Heart left ventricle (tissue), 16 donors: Measurements from ENCODE around the gene CHIC1. TPM values are rescaled to one million over a fixed set of nuclear protein-coding genes. Genes with fewer than 3 reads are reported as not detected.

Experiments used
- ATAC-seq, 4 donors: fragments of 200-7000 bp; cut with Tn5 transposase; one replicate each; pipeline ENCODE4 v1.9.1; 2020 to 2022; ENCODE audit warnings: moderate library complexity in 4 of 4, mild to moderate bottlenecking in 3 of 4, moderate number of reproducible peaks in 1 of 4
- DNase-seq, 5 donors: peaks; one replicate each; pipeline ENCODE4 v3.0.0-alpha.2; 2020
- H3K27ac ChIP-seq, 12 donors: fragments of 200-600 bp; sonication (generic) in 4 of 12; one replicate each; pipeline versions ENCODE4 v1.5.0 to v1.8.0; 2016 to 2022; ENCODE audit warnings: mild to moderate bottlenecking in 2 of 12
- H3K27me3 ChIP-seq, 9 donors: fragments of 200-600 bp; sonication (generic) in 2 of 9; one replicate each; pipeline versions ENCODE4 v1.5.1 to v1.8.0; 2016 to 2022; ENCODE audit warnings: mild to moderate bottlenecking in 3 of 9
- H3K36me3 ChIP-seq, 9 donors: fragments of 200-600 bp; sonication (generic) in 2 of 9; one replicate each; pipeline versions ENCODE4 v1.5.0 to v1.8.0; 2018 to 2022; ENCODE audit warnings: mild to moderate bottlenecking in 2 of 9
- H3K4me1 ChIP-seq, 12 donors: fragments of 200-600 bp; sonication (generic) in 4 of 12; one replicate each; pipeline versions ENCODE4 v1.5.0 to v1.8.0; 2016 to 2022; ENCODE audit warnings: mild to moderate bottlenecking in 3 of 12
- H3K4me3 ChIP-seq, 12 donors: fragments of 200-600 bp; sonication (generic) in 4 of 12; one replicate each; pipeline versions ENCODE4 v1.5.0 to v1.8.0; 2017 to 2022; ENCODE audit warnings: mild to moderate bottlenecking in 9 of 12, moderate library complexity in 4 of 12
- H3K9me3 ChIP-seq, 12 donors: fragments of 200-600 bp; sonication (generic) in 4 of 12; one replicate each; pipeline versions ENCODE4 v1.5.0 to v1.8.0; 2016 to 2022; ENCODE audit warnings: mild to moderate bottlenecking in 1 of 12
- POLR2A ChIP-seq, 2 donors: fragments of 450-650 bp; IDR thresholded peaks; one replicate each; pipeline ENCODE4 v1.6.1; 2017; ENCODE audit warnings: antibody characterized with exemption in 2 of 2, mild to moderate bottlenecking in 2 of 2, moderate library complexity in 2 of 2
- WGBS, 4 donors: extraction: QIAGEN DNeasy Blood & Tissue Kit in 2 of 4; methylation state at CpG; one replicate each; pipeline versions ENCODE4 v1.1.5 to v1.1.7; 2013 to 2018; 5-methylcytosine and 5-hydroxymethylcytosine counted together
- intact Hi-C, 10 donors: fragments of 100-400 bp; cut with DNase I; formaldehyde crosslinking; loops; one replicate each; pipeline versions ENCODE4 v1.11.1 to v1.14.2; 2022
- polyA plus RNA-seq, 2 donors: library from polyadenylated mRNA; stranded (reverse); fragments of 200-250 nt; gene quantifications; one replicate each; pipeline ENCODE4 v1.2.3, GENCODE V29; 2013
- total RNA-seq, 9 donors: library from RNA; depleted of rRNA in 2 of 9; stranded (reverse); fragments of >200 nt in 2 of 9; fragmentation: NEBNext Ultra II Directional in 3 of 9; extraction: Animal tissue kit (Norgen Biotek cat#: 25700) in 3 of 9; gene quantifications; one replicate each; pipeline versions ENCODE4 v1.1.0 to v1.2.4, GENCODE V29; 2016 to 2023
- TF ChIP-seq, protein P1 (sequence below), 12 donors: fragments of 200-600 bp; sonication (generic) in 4 of 12; IDR thresholded peaks; one replicate each; pipeline versions ENCODE4 v1.5.0 to v1.8.0; 2018 to 2022; ENCODE audit warnings: antibody characterized with exemption in 12 of 12, mild to moderate bottlenecking in 5 of 12
- donor health status: ischemic (EF 13 %, LVEDD 7.1; RV severe dilation, severe dysfunction).
- donor health status: healthy with polysubstance abuse.
- donor health status: DM: no; HTN: yes; CAD: no.
- donor health status: DM: no; HTN: no; CAD: no.
- donor health status: ischemic (EF 25% LVEDD 6.9; RV normal size, moderate dysfunction).
- donor health status: ischemic (EF 25% LVEDD 5.7; RV mildly dilated, moderate dysfunction).
- donor health status: healthy.
- donor health status: DM: yes; HTN: yes; CAD: no.
- donor health status: ischemic (EF 35%, LVEDD 5.7; RV mildly dilated, moderate dysfunction).
- donor health status: nonischemic (EF 11% LVEDD 7.7; RV severe dilation, severe dysfunction).
- donor health status: DM: yes; HTN: yes; CAD: no.
- donor health status: PGD.
- donor health status: ischemic (EF 29% LVEDD 5.4; RV normal size, mild dysfunction).
- donor health status: nonischemic (EF 23%, LVEDD 6.1; RV moderate dilation, normal function).

The CHIC1 gene
- total and polyA plus RNA-seq, 11 donors: 2.8 to 16.9 (median 11.6) TPM

DNA sequence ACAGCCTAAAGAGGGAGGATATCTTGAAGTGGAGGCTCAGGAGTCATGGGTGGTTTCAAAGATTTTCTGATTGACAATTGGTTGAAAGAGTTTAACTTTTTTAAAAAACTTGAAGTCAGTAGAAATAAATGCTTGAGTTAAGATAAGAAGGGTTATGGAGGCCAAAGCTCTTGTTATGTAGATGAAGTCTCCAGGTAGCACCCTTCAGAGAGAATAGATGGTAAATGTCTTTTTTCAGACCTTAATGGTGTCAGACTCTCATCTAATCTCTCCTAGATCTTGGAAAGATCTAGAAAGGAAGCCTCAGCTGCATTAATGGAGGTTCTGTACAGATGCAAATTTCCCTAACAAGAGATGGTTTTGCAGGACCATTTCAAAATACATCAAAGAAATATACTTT is 6.8 kb upstream of the CHIC1 start:
- no peak for DNase-seq
- no peaks in the 10 kb centered on the region for H3K36me3 ChIP-seq
- no peak overlapping the region for H3K4me3 ChIP-seq
- no peaks in the 10 kb centered on the region for H3K9me3 ChIP-seq
- no peak for TF ChIP-seq POLR2A (IDR thresholded peaks at IDR 0.05)
- no peak for ATAC-seq
- intact Hi-C loops: no loop called here
- H3K27ac ChIP-seq: no peak overlapping the region
- no peaks in the 10 kb centered on the region for H3K27me3 ChIP-seq
- H3K4me1 ChIP-seq: no peaks in the 10 kb centered on the region

GRCh38 chrX:73561801-73562200 is 1.2 kb upstream of the CHIC1 start:
- ATAC-seq: peak in 1 of 4 donors; percentile 39
- Histone ChIP-seq H3K4me1 (peaks cover 0 to 15% (median 0%) of the 10 kb centered on the region in 12 donors), H3K9me3 (no peaks in the 10 kb centered on the region), H3K4me3 (peak overlapping the region in 3 of 12 donors; percentile 62 to 91 (median 70)), H3K27me3 (no peaks in the 10 kb centered on the region), H3K36me3 (no peaks in the 10 kb centered on the region), H3K27ac (no peak overlapping the region)
- 27 to 47% (median 44%) methylated on average over 3 of the region's 3 CpGs for whole genome bisulfite sequencing, 4 donors
- DNase-seq: no peak
- intact Hi-C loops: no loop called here
- no peak for TF ChIP-seq POLR2A (IDR thresholded peaks at IDR 0.05)
- TF ChIP-seq, protein P1, sequence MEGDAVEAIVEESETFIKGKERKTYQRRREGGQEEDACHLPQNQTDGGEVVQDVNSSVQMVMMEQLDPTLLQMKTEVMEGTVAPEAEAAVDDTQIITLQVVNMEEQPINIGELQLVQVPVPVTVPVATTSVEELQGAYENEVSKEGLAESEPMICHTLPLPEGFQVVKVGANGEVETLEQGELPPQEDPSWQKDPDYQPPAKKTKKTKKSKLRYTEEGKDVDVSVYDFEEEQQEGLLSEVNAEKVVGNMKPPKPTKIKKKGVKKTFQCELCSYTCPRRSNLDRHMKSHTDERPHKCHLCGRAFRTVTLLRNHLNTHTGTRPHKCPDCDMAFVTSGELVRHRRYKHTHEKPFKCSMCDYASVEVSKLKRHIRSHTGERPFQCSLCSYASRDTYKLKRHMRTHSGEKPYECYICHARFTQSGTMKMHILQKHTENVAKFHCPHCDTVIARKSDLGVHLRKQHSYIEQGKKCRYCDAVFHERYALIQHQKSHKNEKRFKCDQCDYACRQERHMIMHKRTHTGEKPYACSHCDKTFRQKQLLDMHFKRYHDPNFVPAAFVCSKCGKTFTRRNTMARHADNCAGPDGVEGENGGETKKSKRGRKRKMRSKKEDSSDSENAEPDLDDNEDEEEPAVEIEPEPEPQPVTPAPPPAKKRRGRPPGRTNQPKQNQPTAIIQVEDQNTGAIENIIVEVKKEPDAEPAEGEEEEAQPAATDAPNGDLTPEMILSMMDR (IDR thresholded peaks at IDR 0.05): no peak

DNA sequence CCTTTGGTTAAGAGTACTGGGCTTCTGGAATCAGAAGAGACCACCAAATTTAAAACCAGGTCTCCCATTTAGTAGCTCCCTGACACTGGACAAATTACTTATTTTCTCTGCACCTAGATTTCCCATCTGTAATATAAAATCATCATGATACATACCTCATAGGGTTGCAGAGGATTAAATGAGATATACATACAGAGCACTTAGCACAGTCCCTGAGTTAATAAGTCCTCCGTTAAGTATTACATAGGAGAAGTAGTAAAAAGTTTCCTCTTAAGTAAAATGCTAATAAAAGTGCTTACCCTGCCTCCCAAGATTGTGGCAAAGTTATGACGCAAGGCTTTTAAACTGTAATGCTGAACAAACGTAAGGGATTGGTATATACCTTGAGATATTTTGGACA is 539 bp upstream of the CHIC1 start:
- whole genome bisulfite sequencing, 4 donors: 0 to 37% (median 16%) methylated on average over 3 of the region's 3 CpGs

GRCh38 chrX:73563738-73564068 is 706 bp downstream of the CHIC1 start:
- intact Hi-C loops: no loop called here
- peak overlapping the region; percentile 37 to 91 (median 64) for H3K4me3 ChIP-seq
- DNase-seq: no peak
- WGBS, 4 donors: 0 to 26% (median 11%) methylated on average over 3 of the region's 3 CpGs
- no peaks in the 10 kb centered on the region for H3K9me3 ChIP-seq
- no peaks in the 10 kb centered on the region for H3K27me3 ChIP-seq
- no peaks in the 10 kb centered on the region for H3K36me3 ChIP-seq
- H3K4me1 ChIP-seq: peaks cover 0 to 15% (median 0%) of the 10 kb centered on the region in 12 donors
- peak overlapping the region; percentile 53 to 86 (median 78) for H3K27ac ChIP-seq
- no peak for TF ChIP-seq POLR2A (IDR thresholded peaks at IDR 0.05)
- TF ChIP-seq, protein P1 (IDR thresholded peaks at IDR 0.05): no peak
- ATAC-seq: peak in 2 of 4 donors; percentile 27 to 35

More for the DNA sequence above, 539 bp upstream of the CHIC1 start:
- Histone ChIP-seq H3K4me3 (peak overlapping the region; percentile 37 to 91 (median 64)), H3K9me3 (no peaks in the 10 kb centered on the region), H3K27ac (peak overlapping the region in 11 of 12 donors; percentile 62 to 86 (median 78)), H3K4me1 (peaks cover 0 to 15% (median 0%) of the 10 kb centered on the region in 12 donors), H3K36me3 (no peaks in the 10 kb centered on the region), H3K27me3 (no peaks in the 10 kb centered on the region)
- ATAC-seq (peak in 1 of 4 donors; percentile 42), DNase-seq (no peak)
- intact Hi-C loops: no loop called here
- no peak for TF ChIP-seq POLR2A (IDR thresholded peaks at IDR 0.05)
- TF ChIP-seq, protein P1 (IDR thresholded peaks at IDR 0.05): no peak

DNA sequence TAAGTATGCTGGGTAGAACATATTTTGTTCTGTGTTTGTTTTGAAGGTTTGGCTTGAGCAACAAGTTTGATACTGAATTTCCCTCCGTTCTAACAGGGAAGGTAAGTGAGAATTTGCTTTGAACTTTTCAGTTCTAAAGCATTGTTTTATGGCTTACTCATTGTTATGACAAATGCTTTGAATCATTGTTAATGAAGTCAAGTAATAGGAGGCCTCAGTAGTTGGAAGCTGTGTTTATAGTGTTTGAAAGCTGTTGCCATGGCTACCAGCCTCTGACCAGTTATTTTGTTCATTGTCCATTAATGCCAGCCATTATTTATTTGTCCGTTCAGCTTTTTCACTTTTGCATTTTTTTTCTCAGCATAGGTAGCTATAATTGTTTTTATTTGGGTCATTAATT is 14.4 kb downstream of the CHIC1 start:
- H3K27ac ChIP-seq: no peak overlapping the region
- peaks cover 0 to 15% (median 0%) of the 10 kb centered on the region in 12 donors for H3K9me3 ChIP-seq
- no peaks in the 10 kb centered on the region for H3K4me1 ChIP-seq
- DNase-seq (peak in 1 of 5 donors; percentile 24), ATAC-seq (no peak)
- H3K27me3 ChIP-seq: peaks cover 0 to 5% (median 0%) of the 10 kb centered on the region in 9 donors
- intact Hi-C loops: no loop called here
- WGBS, 4 donors: 44 to 78% (median 54%) methylated on average over 2 of the region's 2 CpGs
- H3K4me3 ChIP-seq: no peak overlapping the region
- no peaks in the 10 kb centered on the region for H3K36me3 ChIP-seq
- TF ChIP-seq, protein P1 (IDR thresholded peaks at IDR 0.05): no peak
- TF ChIP-seq POLR2A (IDR thresholded peaks at IDR 0.05): no peak
